ENCODE measurements around the gene SLC16A13. TPM values are rescaled to one million over a fixed set of nuclear protein-coding genes. Genes with fewer than 3 reads are reported as not detected.
"Not testable (repeated sequence)": the region's sequence is repeated elsewhere in the genome, so short reads cannot be mapped to it uniquely, and the experiment has no call there.

SLC16A13 gene
- 1 to 10 TPM in 8 of 9 donors, under 1 TPM in 1; 0.83 to 2.1 (median 1.1) TPM for total RNA-seq
- polyA plus RNA-seq: under 1 TPM; 0.87 to 0.95 TPM
- long read RNA-seq, donor 1, partial matches to known transcripts: 1 of 2 reads
- long read RNA-seq, donor 1, other reads (novel, unspliced or antisense): 1 of 2 reads
- long read RNA-seq, donor 2, partial matches to known transcripts: 0 of 5 reads
- long read RNA-seq, donor 2, other reads (novel, unspliced or antisense): 0 of 5 reads
- long read RNA-seq, donor 3: 0 reads

GRCh38 chr17:7035591-7036368 lies at the start of gene SLC16A13:
SLC16A13 (plus strand) TSS chr17:7036015; CDS start chr17:7036383, 368 bp downstream.
- Histone ChIP-seq H3K4me3 (peak within 1 kb of the TSS; percentile 53 to 88 (median 67)), H3K27ac (peak within 1 kb of the TSS; percentile 74 to 97 (median 88)), H3K27me3 (no peaks in the 10 kb centered on the region), H3K9me3 (no peaks in the 10 kb centered on the region), H3K36me3 (no peaks in the 10 kb centered on the region), H3K4me1 (peaks cover 0 to 25% (median 8%) of the 10 kb centered on the region in 12 donors)
- ATAC-seq: peak; percentile 93 to 96 (median 96)
- DNase-seq: peak; percentile 95 to 97 (median 95)
- intact Hi-C loops (cut with DNase I): no loop called here
- 0 to 2% (median 1%) methylated on average over 27 to 52 of the region's 52 CpGs for WGBS, 4 donors
- TF ChIP-seq CTCF (IDR thresholded peaks at IDR 0.05): no peak
- peak in 1 of 2 donors; percentile 64 for TF ChIP-seq POLR2A (IDR thresholded peaks at IDR 0.05)

GRCh38 chr17:6986676-6987075 lies 49.1 kb upstream of the SLC16A13 start:
- intact Hi-C loops (cut with DNase I): no loop called here

GRCh38 chr17:6989779-6990178 lies 46.0 kb upstream of the SLC16A13 start:
- no peak for TF ChIP-seq CTCF (IDR thresholded peaks at IDR 0.05)
- no peak for TF ChIP-seq POLR2A (IDR thresholded peaks at IDR 0.05)
- H3K4me3 ChIP-seq: no peak overlapping the region
- ATAC-seq (no peak), DNase-seq (no peak)
- H3K27me3 ChIP-seq: no peaks in the 10 kb centered on the region
- H3K27ac ChIP-seq: no peak overlapping the region
- H3K9me3 ChIP-seq: no peaks in the 10 kb centered on the region
- H3K36me3 ChIP-seq: no peaks in the 10 kb centered on the region
- H3K4me1 ChIP-seq: no peaks in the 10 kb centered on the region
- 92 to 100% (median 93%) methylated on average over 2 of the region's 2 CpGs for WGBS, 4 donors
- intact Hi-C loops (cut with DNase I): no loop called here

More at GRCh38 chr17:6986676-6987075, 49.1 kb upstream of the SLC16A13 start:
- no peak for TF ChIP-seq POLR2A (IDR thresholded peaks at IDR 0.05)
- TF ChIP-seq CTCF (IDR thresholded peaks at IDR 0.05): no peak
- no peaks in the 10 kb centered on the region for H3K9me3 ChIP-seq
- no peak for ATAC-seq
- H3K27ac ChIP-seq: no peak overlapping the region
- no peaks in the 10 kb centered on the region for H3K27me3 ChIP-seq
- WGBS, 4 donors: 59 to 68% (median 62%) methylated on average over 3 of the region's 3 CpGs
- no peak for DNase-seq
- H3K36me3 ChIP-seq: no peaks in the 10 kb centered on the region
- no peak overlapping the region for H3K4me3 ChIP-seq
- no peaks in the 10 kb centered on the region for H3K4me1 ChIP-seq

GRCh38 chr17:6993613-6994056 lies 42.2 kb upstream of the SLC16A13 start:
- H3K27ac ChIP-seq; H3K9me3 ChIP-seq; H3K27me3 ChIP-seq; ATAC-seq; intact Hi-C loops (cut with DNase I); H3K4me3 ChIP-seq; DNase-seq: not testable (repeated sequence)
- peaks cover 0 to 14% (median 4%) of the 10 kb centered on the region in 12 donors for H3K4me1 ChIP-seq
- WGBS, 4 donors: 68 to 77% (median 73%) methylated on average over 5 of the region's 5 CpGs
- peaks cover 0 to 18% (median under 1%) of the 10 kb centered on the region in 9 donors for H3K36me3 ChIP-seq

Data from heart left ventricle (tissue), 16 donors.